ENCODE measurements around the gene TREML1.

DNA sequence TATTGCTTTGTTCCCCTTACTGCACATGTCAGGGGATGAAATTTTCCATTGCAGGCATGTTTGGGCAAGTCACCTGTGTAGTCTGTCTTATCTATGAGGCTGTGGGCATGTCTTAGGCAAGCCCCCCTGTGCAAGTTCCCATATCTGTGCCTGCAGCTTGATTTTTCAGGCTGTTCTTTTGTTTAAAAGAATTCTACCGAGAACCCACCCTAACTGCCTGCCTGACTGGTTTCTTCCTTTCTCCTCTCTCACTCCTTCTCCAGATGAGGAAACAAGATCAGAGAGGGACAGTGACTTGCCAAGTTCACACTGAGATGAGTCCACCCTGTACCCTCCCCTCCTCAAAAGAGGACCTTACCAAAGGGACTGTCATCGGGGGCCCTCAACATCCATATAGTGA, 35.8 kb upstream of the TREML1 start:
- TF ChIP-seq POLR2A (IDR thresholded peaks at IDR 0.05): no peak
- TF ChIP-seq, protein P1, sequence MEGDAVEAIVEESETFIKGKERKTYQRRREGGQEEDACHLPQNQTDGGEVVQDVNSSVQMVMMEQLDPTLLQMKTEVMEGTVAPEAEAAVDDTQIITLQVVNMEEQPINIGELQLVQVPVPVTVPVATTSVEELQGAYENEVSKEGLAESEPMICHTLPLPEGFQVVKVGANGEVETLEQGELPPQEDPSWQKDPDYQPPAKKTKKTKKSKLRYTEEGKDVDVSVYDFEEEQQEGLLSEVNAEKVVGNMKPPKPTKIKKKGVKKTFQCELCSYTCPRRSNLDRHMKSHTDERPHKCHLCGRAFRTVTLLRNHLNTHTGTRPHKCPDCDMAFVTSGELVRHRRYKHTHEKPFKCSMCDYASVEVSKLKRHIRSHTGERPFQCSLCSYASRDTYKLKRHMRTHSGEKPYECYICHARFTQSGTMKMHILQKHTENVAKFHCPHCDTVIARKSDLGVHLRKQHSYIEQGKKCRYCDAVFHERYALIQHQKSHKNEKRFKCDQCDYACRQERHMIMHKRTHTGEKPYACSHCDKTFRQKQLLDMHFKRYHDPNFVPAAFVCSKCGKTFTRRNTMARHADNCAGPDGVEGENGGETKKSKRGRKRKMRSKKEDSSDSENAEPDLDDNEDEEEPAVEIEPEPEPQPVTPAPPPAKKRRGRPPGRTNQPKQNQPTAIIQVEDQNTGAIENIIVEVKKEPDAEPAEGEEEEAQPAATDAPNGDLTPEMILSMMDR (IDR thresholded peaks at IDR 0.05): no peak
